ENCODE data around the gene GNG11.
A peak's percentile ranks its signal among the peaks of the same experiment; 100 is the strongest.
"Not testable (repeated sequence)": the region's sequence is repeated elsewhere in the genome, so short reads cannot be mapped to it uniquely, and the experiment has no call there.

The GNG11 gene

DNA sequence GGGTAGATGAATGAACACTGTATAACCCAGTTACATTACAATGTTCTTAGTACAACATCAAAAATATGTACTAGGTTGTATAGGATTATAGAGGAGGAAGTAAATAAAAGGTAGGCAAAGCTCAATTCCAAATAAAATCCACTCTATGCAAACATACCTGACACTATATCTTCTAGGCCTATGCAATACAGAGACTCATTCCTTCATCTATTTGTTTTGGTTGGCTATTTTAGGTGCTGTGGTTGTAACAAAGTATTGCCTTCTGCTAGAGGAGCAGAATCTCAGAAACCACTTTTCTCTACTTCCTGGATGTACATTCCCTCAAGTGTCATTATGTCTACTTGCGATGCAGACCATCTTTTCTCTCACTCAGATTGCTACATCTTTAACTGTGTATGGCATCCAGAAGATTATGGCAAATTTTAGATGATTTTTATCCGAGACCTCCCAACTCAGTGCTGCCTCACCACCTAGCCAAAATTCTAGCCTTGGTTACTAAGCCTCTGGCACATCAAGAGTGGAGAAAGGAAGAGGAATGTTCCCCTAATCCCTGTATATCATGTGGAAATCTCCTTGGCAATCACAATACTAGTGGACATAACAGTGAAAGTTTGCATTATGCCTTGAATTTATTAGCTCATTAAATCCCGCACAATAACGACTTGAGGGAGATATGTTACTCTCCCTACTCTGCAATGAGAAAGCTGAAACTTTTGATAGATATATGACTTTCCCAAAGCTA is 25.5 kb upstream of the GNG11 start:
- H3K36me3 Mint-ChIP-seq (ENCODE audit: low read depth), result no peaks in the 10 kb centered on the region
- H3K4me1 Mint-ChIP-seq (ENCODE audit: low read depth), result no peaks in the 10 kb centered on the region
- H3K9me3 Mint-ChIP-seq, result no peaks in the 10 kb centered on the region
- peaks cover 18% of the 10 kb centered on the region for H3K27me3 Mint-ChIP-seq (ENCODE audit: low read depth)
- H3K27ac Mint-ChIP-seq, result no peak overlapping the region
- no peak overlapping the region for H3K4me3 Mint-ChIP-seq

DNA sequence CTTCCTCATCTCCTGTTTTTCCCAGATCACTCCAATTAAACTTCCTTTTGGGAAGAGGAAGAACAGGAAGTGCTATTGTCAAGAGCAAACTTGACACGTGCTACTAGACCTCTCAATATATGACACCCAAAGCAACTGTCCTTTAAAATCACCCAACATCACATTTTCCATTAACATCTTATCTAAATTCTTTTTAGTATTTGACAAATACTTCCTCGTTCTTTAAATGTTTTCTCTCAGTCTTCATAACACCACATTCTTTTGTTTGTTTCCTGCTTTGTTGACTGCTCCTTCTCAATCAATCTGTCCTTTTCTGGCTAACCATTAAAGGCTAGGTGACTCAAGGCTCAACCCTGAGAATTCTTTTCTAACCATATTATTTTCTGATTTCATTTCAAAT is 23.9 kb upstream of the GNG11 start:
- Mint-ChIP-seq H3K9me3 (no peaks in the 10 kb centered on the region), H3K4me3 (no peak overlapping the region), H3K4me1 (ENCODE audit: low read depth) (no peaks in the 10 kb centered on the region), H3K27ac (no peak overlapping the region), H3K36me3 (ENCODE audit: low read depth) (no peaks in the 10 kb centered on the region), H3K27me3 (ENCODE audit: low read depth) (peaks cover 5% of the 10 kb centered on the region)

DNA sequence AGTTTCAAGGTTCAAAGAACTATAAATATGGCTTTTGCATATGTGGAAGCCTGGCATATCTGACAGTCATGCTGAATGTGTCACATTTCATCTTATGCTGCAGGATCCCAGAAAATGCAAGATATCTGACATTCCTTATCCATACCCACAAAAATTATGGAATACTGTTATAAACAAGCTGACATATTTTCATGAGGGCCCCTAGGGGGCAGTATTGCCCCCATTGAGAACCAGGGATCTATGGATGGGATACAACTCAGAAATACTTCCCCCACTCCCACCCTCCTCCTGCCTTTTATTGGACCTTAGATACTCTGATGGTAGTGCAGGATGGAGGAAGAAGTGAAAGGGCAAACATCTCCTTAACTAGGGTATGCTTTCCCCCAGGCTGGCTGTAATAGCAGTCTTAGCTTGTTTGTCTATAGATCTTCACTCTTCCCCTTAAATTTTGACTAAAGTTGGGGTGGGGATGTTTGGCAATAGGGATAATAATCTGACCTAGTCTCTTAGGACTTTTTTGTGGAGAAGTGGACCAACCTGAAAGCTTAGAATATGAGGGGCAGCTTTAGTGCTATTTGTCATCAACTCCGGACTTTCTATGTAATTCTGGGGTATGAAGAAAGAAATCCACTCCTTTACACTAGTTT is 18.6 kb upstream of the GNG11 start:
- H3K27me3 Mint-ChIP-seq (ENCODE audit: low read depth), result no peaks in the 10 kb centered on the region
- H3K4me3 Mint-ChIP-seq, result no peak overlapping the region
- H3K27ac Mint-ChIP-seq, result no peak overlapping the region
- H3K4me1 Mint-ChIP-seq (ENCODE audit: low read depth), result no peaks in the 10 kb centered on the region
- H3K36me3 Mint-ChIP-seq (ENCODE audit: low read depth), result no peaks in the 10 kb centered on the region
- H3K9me3 Mint-ChIP-seq, result no peaks in the 10 kb centered on the region

DNA sequence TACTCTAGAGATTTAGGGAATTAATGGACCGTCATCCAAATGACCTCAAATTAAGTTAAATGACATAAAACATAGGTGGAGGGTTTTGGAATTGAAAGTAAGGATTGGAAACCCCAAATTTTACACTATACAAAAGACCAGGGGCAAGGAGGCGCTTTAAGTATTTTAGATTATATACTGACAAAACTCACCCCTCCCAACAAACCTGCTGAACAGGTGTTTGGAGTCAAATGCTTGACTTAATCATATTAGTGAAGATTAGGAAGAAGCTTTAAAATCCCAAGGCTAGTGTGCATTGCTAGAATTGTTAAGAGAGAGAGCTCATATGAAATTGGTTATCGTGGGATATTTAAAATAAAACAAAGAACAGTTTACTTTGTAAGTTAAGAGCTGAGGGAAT is 15.3 kb upstream of the GNG11 start, which contains the start of gene GNGT1:
GNGT1 (plus strand) TSS at position 301 of the 400 bp plus-strand sequence. CDS start 180 bp downstream, outside the sequence.
- Mint-ChIP-seq H3K9me3 (no peaks in the 10 kb centered on the region), H3K36me3 (ENCODE audit: low read depth) (no peaks in the 10 kb centered on the region), H3K4me3 (no peak within 1 kb of the TSS), H3K27me3 (ENCODE audit: low read depth) (no peaks in the 10 kb centered on the region), H3K27ac (no peak within 1 kb of the TSS), H3K4me1 (ENCODE audit: low read depth) (no peaks in the 10 kb centered on the region)

DNA sequence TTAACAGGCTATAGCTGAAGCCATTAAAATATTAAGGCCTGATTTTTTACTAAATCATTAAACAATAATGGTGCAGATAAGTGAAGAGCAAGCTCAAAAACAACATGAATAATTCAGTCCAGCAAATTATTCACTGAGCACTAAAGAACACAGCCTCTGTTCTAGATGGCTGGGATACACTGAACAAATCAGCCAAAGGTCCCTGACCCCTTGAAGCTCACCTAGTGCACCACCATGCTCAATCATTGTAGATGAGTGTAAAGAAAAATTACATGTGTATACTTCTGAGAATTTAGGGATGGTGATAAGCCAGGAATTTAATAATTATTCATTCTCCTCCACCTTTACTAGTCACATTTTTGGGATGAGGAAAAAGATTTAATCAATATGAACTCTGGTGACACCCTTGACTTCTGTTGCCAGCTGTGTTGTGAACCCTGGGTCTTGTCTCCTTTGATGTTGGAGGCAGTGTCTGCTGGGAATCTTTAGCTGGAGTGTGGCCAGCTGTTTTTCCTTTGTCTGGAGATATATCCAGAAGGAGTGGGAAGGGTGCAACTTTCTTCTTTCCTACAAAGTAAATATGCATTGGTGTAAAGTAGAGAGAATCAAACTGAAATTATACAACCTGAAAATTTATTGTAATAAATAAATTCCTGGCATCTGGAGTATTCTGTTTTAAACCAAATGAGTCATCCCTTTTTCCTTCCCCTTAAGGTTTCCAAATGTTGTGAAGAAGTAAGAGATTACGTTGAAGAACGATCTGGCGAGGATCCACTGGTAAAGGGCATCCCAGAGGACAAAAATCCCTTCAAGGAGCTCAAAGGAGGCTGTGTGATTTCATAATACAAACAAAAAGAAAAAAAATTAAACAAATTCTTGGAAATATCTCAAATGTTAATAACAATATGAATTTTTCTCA is 11.2 kb upstream of the GNG11 start:
- no peaks in the 10 kb centered on the region for H3K36me3 Mint-ChIP-seq (ENCODE audit: low read depth)
- no peaks in the 10 kb centered on the region for H3K9me3 Mint-ChIP-seq
- H3K4me1 Mint-ChIP-seq (ENCODE audit: low read depth), result no peaks in the 10 kb centered on the region
- no peak overlapping the region for H3K27ac Mint-ChIP-seq
- H3K4me3 Mint-ChIP-seq, result no peak overlapping the region
- H3K27me3 Mint-ChIP-seq (ENCODE audit: low read depth), result peaks cover 7% of the 10 kb centered on the region

DNA sequence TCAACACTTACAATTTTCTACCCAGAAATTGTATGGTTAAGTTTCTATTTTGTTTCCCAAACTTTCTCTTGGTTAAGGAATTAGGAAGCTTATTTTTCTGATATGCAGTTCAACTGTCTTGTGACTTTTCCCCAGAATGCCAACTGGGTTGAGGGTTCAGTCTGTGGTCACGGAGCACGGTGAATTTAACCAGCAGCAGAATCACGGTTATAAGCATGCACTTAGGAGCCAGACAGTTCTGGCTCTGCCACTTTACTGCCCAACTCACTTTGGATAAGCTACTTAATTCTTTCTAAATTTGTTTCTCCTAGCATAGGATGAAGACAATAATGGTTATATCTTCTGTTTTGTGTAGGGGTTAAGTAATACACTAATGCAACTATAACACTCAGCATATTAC is 10.3 kb upstream of the GNG11 start:
- not testable (repeated sequence) for H3K4me1 Mint-ChIP-seq (ENCODE audit: low read depth); H3K4me3 Mint-ChIP-seq; H3K27ac Mint-ChIP-seq; H3K27me3 Mint-ChIP-seq (ENCODE audit: low read depth); H3K36me3 Mint-ChIP-seq (ENCODE audit: low read depth); H3K9me3 Mint-ChIP-seq

GRCh38 chr7:93911661-93912060 is 9.9 kb upstream of the GNG11 start:
- H3K4me3 Mint-ChIP-seq; H3K27ac Mint-ChIP-seq; H3K9me3 Mint-ChIP-seq; H3K4me1 Mint-ChIP-seq (ENCODE audit: low read depth); H3K36me3 Mint-ChIP-seq (ENCODE audit: low read depth): not testable (repeated sequence)
- peaks cover 11% of the 10 kb centered on the region for H3K27me3 Mint-ChIP-seq (ENCODE audit: low read depth)

DNA sequence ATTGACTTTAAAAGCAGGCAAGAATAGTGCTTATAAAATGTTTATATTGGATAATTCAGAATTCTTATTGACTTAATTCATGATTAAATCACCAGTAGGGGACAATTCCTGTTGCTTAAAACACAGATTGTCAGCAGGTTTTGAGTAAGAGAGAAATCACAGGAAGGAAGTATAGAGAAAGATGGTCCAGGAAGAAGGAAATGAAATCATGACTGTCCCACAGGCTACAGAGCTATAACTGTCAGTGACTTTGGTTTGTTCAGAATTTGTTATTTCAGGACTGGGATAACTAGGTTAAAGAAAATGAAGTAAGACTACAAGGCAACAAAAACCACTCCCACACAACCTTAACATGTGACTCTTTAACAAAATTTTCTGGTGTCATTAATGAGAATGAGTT is 8.3 kb upstream of the GNG11 start:
- H3K36me3 Mint-ChIP-seq (ENCODE audit: low read depth), result no peaks in the 10 kb centered on the region
- H3K4me1 Mint-ChIP-seq (ENCODE audit: low read depth), result no peaks in the 10 kb centered on the region
- peaks cover 11% of the 10 kb centered on the region for H3K27me3 Mint-ChIP-seq (ENCODE audit: low read depth)
- no peak overlapping the region for H3K27ac Mint-ChIP-seq
- no peak overlapping the region for H3K4me3 Mint-ChIP-seq
- H3K9me3 Mint-ChIP-seq, result no peaks in the 10 kb centered on the region

DNA sequence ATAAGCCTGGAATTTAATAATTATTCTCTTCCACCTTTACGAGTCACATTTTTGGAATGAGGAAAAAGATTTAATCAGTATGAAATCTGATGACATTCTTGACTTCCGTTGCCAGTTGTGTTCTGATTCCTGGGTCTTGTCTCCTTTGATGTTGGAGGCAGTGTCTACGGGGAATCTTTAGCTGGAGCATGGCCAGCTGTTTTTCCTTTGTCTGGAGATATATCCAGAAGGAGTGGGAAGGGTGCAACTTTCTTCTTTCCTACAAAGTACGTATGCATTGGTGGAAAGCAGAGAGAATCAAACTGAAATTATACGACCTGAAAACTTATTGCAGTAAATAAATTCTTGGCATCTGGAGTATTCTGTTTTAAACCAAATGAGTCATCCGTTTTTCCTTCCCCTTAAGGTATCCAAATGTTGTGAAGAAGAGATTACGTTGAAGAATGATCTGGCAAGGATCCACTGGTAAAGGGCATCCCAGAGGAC is 6.9 kb upstream of the GNG11 start:
- Mint-ChIP-seq H3K27me3 (ENCODE audit: low read depth) (peaks cover 11% of the 10 kb centered on the region), H3K9me3 (no peaks in the 10 kb centered on the region), H3K27ac (no peak overlapping the region), H3K4me1 (ENCODE audit: low read depth) (no peaks in the 10 kb centered on the region), H3K36me3 (ENCODE audit: low read depth) (no peaks in the 10 kb centered on the region), H3K4me3 (no peak overlapping the region)

DNA sequence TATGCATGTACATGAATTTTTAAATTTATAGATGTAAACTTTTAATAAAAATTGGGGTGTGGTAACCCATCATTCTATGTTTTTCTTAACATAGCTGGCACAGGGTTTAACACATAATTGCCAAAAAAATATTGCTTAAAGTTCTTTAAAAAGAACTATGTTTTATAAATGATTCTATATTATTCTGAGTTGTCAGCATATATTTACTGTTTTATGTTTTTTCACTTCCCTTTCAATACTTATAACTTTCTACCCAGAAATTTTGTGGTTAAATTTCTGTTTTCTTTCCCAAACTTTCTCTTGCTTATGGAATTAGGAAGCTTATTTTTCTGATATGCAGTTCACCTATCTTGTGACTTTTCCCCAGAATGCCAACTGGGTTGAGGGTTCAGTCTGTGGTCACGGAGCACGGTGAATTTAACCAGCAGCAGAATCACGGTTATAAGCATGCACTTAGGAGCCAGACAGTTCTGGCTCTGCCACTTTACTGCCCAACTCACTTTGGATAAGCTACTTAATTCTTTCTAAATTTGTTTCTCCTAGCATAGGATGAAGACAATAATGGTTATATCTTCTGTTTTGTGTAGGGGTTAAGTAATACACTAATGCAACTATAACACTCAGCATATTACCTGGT is 6.2 kb upstream of the GNG11 start:
- not testable (repeated sequence) for H3K9me3 Mint-ChIP-seq; H3K4me3 Mint-ChIP-seq; H3K4me1 Mint-ChIP-seq (ENCODE audit: low read depth); H3K36me3 Mint-ChIP-seq (ENCODE audit: low read depth); H3K27ac Mint-ChIP-seq
- peaks cover 12% of the 10 kb centered on the region for H3K27me3 Mint-ChIP-seq (ENCODE audit: low read depth)

DNA sequence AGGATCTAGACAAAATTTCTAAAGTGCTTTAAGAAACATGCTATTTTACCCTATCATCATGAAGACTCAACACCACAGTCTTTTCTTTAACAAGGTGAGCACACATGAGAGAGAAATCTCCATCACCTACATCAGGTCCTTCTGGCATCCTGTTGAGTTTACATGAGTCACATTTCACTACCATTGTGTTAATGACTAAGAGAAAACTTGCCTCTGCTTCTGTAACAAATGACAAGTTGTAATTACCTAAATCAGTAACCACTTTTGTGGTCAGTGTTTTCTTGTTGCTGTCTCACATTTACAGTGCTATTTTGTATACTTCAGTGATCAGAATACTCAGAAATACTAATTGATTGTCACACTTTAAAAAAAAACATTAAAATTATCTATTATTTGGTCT is 5.6 kb upstream of the GNG11 start:
- H3K27me3 Mint-ChIP-seq (ENCODE audit: low read depth), result peaks cover 17% of the 10 kb centered on the region
- not testable (repeated sequence) for H3K4me3 Mint-ChIP-seq; H3K4me1 Mint-ChIP-seq (ENCODE audit: low read depth); H3K36me3 Mint-ChIP-seq (ENCODE audit: low read depth); H3K27ac Mint-ChIP-seq; H3K9me3 Mint-ChIP-seq

GRCh38 chr7:93916315-93916714 is 5.2 kb upstream of the GNG11 start:
- not testable (repeated sequence) for H3K27ac Mint-ChIP-seq; H3K4me3 Mint-ChIP-seq; H3K36me3 Mint-ChIP-seq (ENCODE audit: low read depth); H3K9me3 Mint-ChIP-seq; H3K4me1 Mint-ChIP-seq (ENCODE audit: low read depth)
- peaks cover 20% of the 10 kb centered on the region for H3K27me3 Mint-ChIP-seq (ENCODE audit: low read depth)

GRCh38 chr7:93920496-93921182 is 896 bp upstream of the GNG11 start:
- no peaks in the 10 kb centered on the region for H3K36me3 Mint-ChIP-seq (ENCODE audit: low read depth)
- H3K4me3 Mint-ChIP-seq, result no peak overlapping the region
- H3K4me1 Mint-ChIP-seq (ENCODE audit: low read depth), result no peaks in the 10 kb centered on the region
- H3K27me3 Mint-ChIP-seq (ENCODE audit: low read depth), result peaks cover 28% of the 10 kb centered on the region
- no peak overlapping the region for H3K27ac Mint-ChIP-seq
- no peaks in the 10 kb centered on the region for H3K9me3 Mint-ChIP-seq

DNA sequence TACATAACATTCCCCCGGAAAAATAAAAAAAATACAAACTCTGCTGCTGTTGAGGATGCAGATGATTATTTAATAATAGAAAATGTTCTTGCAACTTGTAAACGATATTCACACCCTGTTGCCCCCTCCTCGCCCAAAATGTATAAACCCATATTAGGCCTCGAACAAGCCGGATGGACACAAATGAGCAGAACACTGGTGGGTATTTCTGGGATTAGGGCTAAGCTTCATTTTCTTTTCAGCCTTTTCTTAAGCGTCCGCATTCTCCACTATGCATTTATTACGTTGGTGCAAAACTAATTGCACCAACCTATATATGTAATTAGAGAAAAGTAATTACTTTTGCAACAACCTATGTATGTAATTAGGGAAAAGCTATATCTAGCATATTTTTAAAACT is 349 bp upstream of the GNG11 start:
- Mint-ChIP-seq H3K27me3 (ENCODE audit: low read depth) (peaks cover 28% of the 10 kb centered on the region), H3K27ac (no peak overlapping the region), H3K36me3 (ENCODE audit: low read depth) (no peaks in the 10 kb centered on the region), H3K4me3 (peak overlapping the region; percentile 67), H3K9me3 (no peaks in the 10 kb centered on the region), H3K4me1 (ENCODE audit: low read depth) (no peaks in the 10 kb centered on the region)

Measured in T-helper 1 cell treated with Interleukin-12 subunit alpha and Interleukin-12 subunit beta and Interleukin-4 antibody, amounts not matched to agents 30 μg/mL and 1 μg/mL, for 36 hours (primary cell).